H9 (cell line): Measurements from ENCODE around the gene TBC1D8. TPM values are rescaled to one million over a fixed set of nuclear protein-coding genes. Genes with fewer than 3 reads are reported as not detected.
A peak's percentile ranks its signal among the peaks of the same experiment; 100 is the strongest.

ENCODE experiments used
- DNase-seq: peaks from one replicate; pipeline ENCODE4 v3.0.0-alpha.2; 2017
- H2AFZ ChIP-seq: one replicate; pipeline ENCODE4 v1.6.1; 2013; ENCODE audit warnings: mild to moderate bottlenecking, low read length, control low read depth, moderate library complexity
- H2AK5ac ChIP-seq: 2 replicates; pipeline ENCODE4 v1.6.1; 2013; ENCODE audit warnings: low read length, control low read depth, mixed read lengths; ENCODE audit not compliant: insufficient read length
- H2BK120ac ChIP-seq: one replicate; pipeline ENCODE4 v1.6.1; 2013; ENCODE audit warnings: low read depth, mild to moderate bottlenecking, low read length, control low read depth, inconsistent platforms; ENCODE audit not compliant: poor library complexity, severe bottlenecking
- H2BK12ac ChIP-seq: 2 replicates; pipeline ENCODE4 v1.6.1; 2013; ENCODE audit warnings: low read length, control low read depth, mixed read lengths, low read depth; ENCODE audit not compliant: insufficient read length
- H2BK15ac ChIP-seq: 2 replicates; pipeline ENCODE4 v1.6.1; 2013; ENCODE audit warnings: low read depth, low read length, control low read depth
- H2BK20ac ChIP-seq: one replicate; pipeline ENCODE4 v1.6.1; 2013; ENCODE audit warnings: low read depth, mild to moderate bottlenecking, low read length, control low read depth, inconsistent platforms; ENCODE audit not compliant: poor library complexity, severe bottlenecking
- H2BK5ac ChIP-seq: 2 replicates; pipeline ENCODE4 v1.6.1; 2013; ENCODE audit warnings: low read length, control low read depth, mixed read lengths; ENCODE audit not compliant: insufficient read length
- H3K14ac ChIP-seq: 2 replicates; pipeline ENCODE4 v1.6.1; 2013; ENCODE audit warnings: low read length, control low read depth; ENCODE audit not compliant: insufficient read depth
- H3K18ac ChIP-seq: 2 replicates; pipeline ENCODE4 v1.6.1; 2013; ENCODE audit warnings: low read depth, mild to moderate bottlenecking, mixed read lengths, low read length, control low read depth; ENCODE audit not compliant: insufficient read length
- H3K23ac ChIP-seq: 2 replicates; pipeline ENCODE4 v1.6.1; 2013; ENCODE audit warnings: low read length, control low read depth, mixed read lengths, low read depth; ENCODE audit not compliant: insufficient read length
- H3K23me2 ChIP-seq: 2 replicates; pipeline ENCODE4 v1.6.1; 2013; ENCODE audit warnings: low read depth, mild to moderate bottlenecking, mixed read lengths, low read length, control low read depth; ENCODE audit not compliant: insufficient read length, poor library complexity, severe bottlenecking
- H3K27ac ChIP-seq: 2 replicates; pipeline ENCODE4 v1.5.1; 2013; ENCODE audit warnings: low read length, control low read depth, mixed read lengths, low read depth; ENCODE audit not compliant: insufficient read length
- H3K27me3 ChIP-seq: 2 replicates; pipeline ENCODE4 v1.6.1; 2013; ENCODE audit warnings: low read length, control low read depth, inconsistent platforms; ENCODE audit not compliant: insufficient read depth
- H3K4ac ChIP-seq: 2 replicates; pipeline ENCODE4 v1.6.1; 2013; ENCODE audit warnings: low read depth, mild to moderate bottlenecking, control low read depth, inconsistent platforms, low read length, moderate library complexity
- H3K4me1 ChIP-seq: 2 replicates; pipeline ENCODE4 v1.6.1; 2013; ENCODE audit warnings: low read length, control low read depth, inconsistent platforms; ENCODE audit not compliant: insufficient read depth
- H3K4me2 ChIP-seq: 2 replicates; pipeline ENCODE4 v1.6.1; 2013; ENCODE audit warnings: low read length, control low read depth, mixed read lengths; ENCODE audit not compliant: insufficient read length, insufficient read depth
- H3K56ac ChIP-seq: 2 replicates; pipeline ENCODE4 v1.6.1; 2013; ENCODE audit warnings: low read depth, mild to moderate bottlenecking, mixed read lengths, low read length, control low read depth; ENCODE audit not compliant: insufficient read length
- H3K79me1 ChIP-seq: 2 replicates; pipeline ENCODE4 v1.6.1; 2013; ENCODE audit warnings: low read depth, mild to moderate bottlenecking, moderate library complexity, low read length, control low read depth, inconsistent platforms; ENCODE audit not compliant: insufficient read depth, poor library complexity, severe bottlenecking
- H3K79me2 ChIP-seq: 2 replicates; pipeline ENCODE4 v1.6.1; 2013; ENCODE audit warnings: low read length, control low read depth, inconsistent platforms; ENCODE audit not compliant: insufficient read depth
- H3K9ac ChIP-seq: 2 replicates; pipeline ENCODE4 v1.6.1; 2013; ENCODE audit warnings: low read length, control low read depth, mixed read lengths; ENCODE audit not compliant: insufficient read length; ENCODE audit errors: extremely low read depth
- H3K9me3 ChIP-seq: one replicate; pipeline ENCODE4 v1.6.1; 2013; ENCODE audit warnings: low read depth, low read length, inconsistent platforms; ENCODE audit not compliant: control insufficient read depth
- H3T11ph ChIP-seq: one replicate; pipeline ENCODE4 v1.6.1; 2013; ENCODE audit warnings: mild to moderate bottlenecking, low read length, control low read depth, inconsistent platforms
- H4K20me1 ChIP-seq: one replicate; pipeline ENCODE4 v1.6.1; 2013; ENCODE audit not compliant: control insufficient read depth, insufficient read length, insufficient read depth
- H4K5ac ChIP-seq: 2 replicates; pipeline ENCODE4 v1.6.1; 2013; ENCODE audit warnings: low read depth, mild to moderate bottlenecking, mixed read lengths, low read length, control low read depth; ENCODE audit not compliant: insufficient read length
- H4K8ac ChIP-seq: replicated peaks from 2 replicates; pipeline ENCODE4 v1.6.1; 2013; ENCODE audit warnings: low read length, control low read depth, mixed read lengths, low read depth; ENCODE audit not compliant: insufficient read length
- H4K91ac ChIP-seq: 2 replicates; pipeline ENCODE4 v1.6.1; 2013; ENCODE audit warnings: low read depth, mild to moderate bottlenecking, moderate library complexity, mixed read lengths, low read length, control low read depth; ENCODE audit not compliant: insufficient read length
- H3K27ac Mint-ChIP-seq, 3 experiments: 2 replicates in 2 of 3; 3 replicates in 1 of 3; pipeline ENCODE4 v1.8.0; 2020 to 2021; ENCODE audit warnings: mixed read lengths in 3 of 3, mild to moderate bottlenecking in 1 of 3, moderate library complexity in 1 of 3
- H3K27me3 Mint-ChIP-seq: 2 replicates; pipeline ENCODE4 v1.8.0; 2021; ENCODE audit warnings: low read depth, mild to moderate bottlenecking, moderate library complexity, mixed read lengths
- H3K36me3 Mint-ChIP-seq, 3 experiments: 2 replicates in 2 of 3; 3 replicates in 1 of 3; pipeline ENCODE4 v1.8.0; 2020 to 2021; ENCODE audit warnings: low read depth in 3 of 3, mixed read lengths in 3 of 3; ENCODE audit not compliant: insufficient read depth in 1 of 3
- H3K4me1 Mint-ChIP-seq, 2 experiments: 2 replicates each; pipeline ENCODE4 v1.8.0; 2020; ENCODE audit warnings: mixed read lengths in 2 of 2
- H3K4me3 Mint-ChIP-seq, 2 experiments: 2 replicates in 1 of 2; 3 replicates in 1 of 2; pipeline ENCODE4 v1.8.0; 2020 to 2021; ENCODE audit warnings: mild to moderate bottlenecking in 2 of 2, mixed read lengths in 2 of 2, moderate library complexity in 1 of 2
- H3K9me3 Mint-ChIP-seq, 2 experiments: 2 replicates in 1 of 2; 3 replicates in 1 of 2; pipeline ENCODE4 v1.8.0; 2020; ENCODE audit warnings: mild to moderate bottlenecking in 2 of 2, mixed read lengths in 2 of 2, moderate library complexity in 1 of 2
- WGBS: extraction: QIAGEN DNeasy Blood & Tissue Kit; methylation state at CpG from one replicate; pipeline ENCODE4 v1.1.7; 2013; ENCODE audit warnings: missing lambda C conversion rate, low lambda C conversion rate, mixed read lengths; ENCODE audit not compliant: insufficient read length; ENCODE audit errors: extremely low coverage; 5-methylcytosine and 5-hydroxymethylcytosine counted together
- total RNA-seq: library from RNA; stranded (reverse); gene quantifications from 2 replicates; pipeline ENCODE4 v1.2.1, GENCODE V29; 2021
- TF ChIP-seq, protein P1 (sequence below): fragments of 200-600 bp; sonication (generic); conservative IDR thresholded peaks from 3 replicates; pipeline ENCODE4 v1.8.0; 2021; ENCODE audit warnings: antibody characterized with exemption, mild to moderate bottlenecking

The TBC1D8 gene
- total RNA-seq, 1 experiment from 2014 or later, result 16.6 TPM

DNA sequence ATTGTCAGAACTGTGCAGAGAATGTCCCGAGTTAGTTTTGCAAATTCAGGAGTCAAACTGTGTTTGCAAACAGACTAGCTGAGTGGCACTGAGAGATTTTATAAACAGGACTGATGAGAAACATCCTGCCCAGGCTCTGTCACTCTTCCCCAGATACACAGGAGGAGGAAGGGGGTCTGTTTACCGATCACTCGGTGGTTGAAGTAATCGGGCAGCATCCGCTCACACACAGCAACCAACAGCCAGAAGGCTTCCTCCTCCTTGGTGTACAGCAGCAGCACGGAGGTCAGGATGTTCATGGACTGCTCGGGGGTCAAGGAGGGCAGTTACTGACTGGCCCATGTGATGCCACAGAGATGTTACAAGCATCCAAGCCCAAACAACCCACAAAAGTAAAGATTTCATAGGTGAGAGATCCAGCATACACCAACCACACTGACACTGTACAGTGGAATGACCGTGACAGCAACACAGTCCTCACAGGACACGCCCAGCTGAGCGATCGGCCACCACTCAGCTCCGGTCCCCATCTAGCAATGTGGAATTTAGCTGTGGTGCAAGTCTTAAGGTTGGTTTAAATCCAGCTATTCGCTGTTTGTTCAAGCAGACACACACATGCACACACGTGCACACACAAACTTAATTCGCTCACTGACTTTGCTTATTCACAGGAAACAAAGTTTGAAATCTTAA, 119.0 kb downstream of the TBC1D8 start:
- H4K91ac ChIP-seq, result no peak overlapping the region
- no peak overlapping the region for H2BK120ac ChIP-seq
- H3K23ac ChIP-seq, result no peak overlapping the region
- H3K9me3 Mint-ChIP-seq, result peaks cover 0 to 6% of the 10 kb centered on the region in 2 experiments; a peak in 1 of 5 replicates
- H3K27ac Mint-ChIP-seq, result peak overlapping the region in 2 of 3 experiments; percentile 13 to 53; a peak in 2 of 7 replicates
- no peak overlapping the region for H2BK20ac ChIP-seq
- H2BK12ac ChIP-seq, result no peak overlapping the region
- H3K4ac ChIP-seq, result no peak overlapping the region
- H3K56ac ChIP-seq, result no peak overlapping the region
- H3K27ac ChIP-seq, result no peak overlapping the region
- H4K5ac ChIP-seq, result no peak overlapping the region
- H3K18ac ChIP-seq, result no peak overlapping the region
- no peaks in the 10 kb centered on the region for H3K23me2 ChIP-seq
- H3K4me1 Mint-ChIP-seq, result no peaks in the 10 kb centered on the region
- H3K27me3 ChIP-seq, result no peaks in the 10 kb centered on the region
- H2BK15ac ChIP-seq, result no peak overlapping the region
- H3K36me3 Mint-ChIP-seq, result peaks cover 15 to 47% (median 43%) of the 10 kb centered on the region in 3 experiments
- H3K9me3 ChIP-seq, result no peaks in the 10 kb centered on the region
- no peak overlapping the region for H3K4me2 ChIP-seq
- no peak overlapping the region for H2AK5ac ChIP-seq
- H3T11ph ChIP-seq, result no peak overlapping the region
- H3K4me1 ChIP-seq, result no peaks in the 10 kb centered on the region
- H2AFZ ChIP-seq, result no peak overlapping the region
- H3K4me3 Mint-ChIP-seq, result no peak overlapping the region
- no peak overlapping the region for H4K8ac ChIP-seq
- H3K14ac ChIP-seq, result no peak overlapping the region
- TF ChIP-seq, protein P1, sequence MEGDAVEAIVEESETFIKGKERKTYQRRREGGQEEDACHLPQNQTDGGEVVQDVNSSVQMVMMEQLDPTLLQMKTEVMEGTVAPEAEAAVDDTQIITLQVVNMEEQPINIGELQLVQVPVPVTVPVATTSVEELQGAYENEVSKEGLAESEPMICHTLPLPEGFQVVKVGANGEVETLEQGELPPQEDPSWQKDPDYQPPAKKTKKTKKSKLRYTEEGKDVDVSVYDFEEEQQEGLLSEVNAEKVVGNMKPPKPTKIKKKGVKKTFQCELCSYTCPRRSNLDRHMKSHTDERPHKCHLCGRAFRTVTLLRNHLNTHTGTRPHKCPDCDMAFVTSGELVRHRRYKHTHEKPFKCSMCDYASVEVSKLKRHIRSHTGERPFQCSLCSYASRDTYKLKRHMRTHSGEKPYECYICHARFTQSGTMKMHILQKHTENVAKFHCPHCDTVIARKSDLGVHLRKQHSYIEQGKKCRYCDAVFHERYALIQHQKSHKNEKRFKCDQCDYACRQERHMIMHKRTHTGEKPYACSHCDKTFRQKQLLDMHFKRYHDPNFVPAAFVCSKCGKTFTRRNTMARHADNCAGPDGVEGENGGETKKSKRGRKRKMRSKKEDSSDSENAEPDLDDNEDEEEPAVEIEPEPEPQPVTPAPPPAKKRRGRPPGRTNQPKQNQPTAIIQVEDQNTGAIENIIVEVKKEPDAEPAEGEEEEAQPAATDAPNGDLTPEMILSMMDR, result no peak
- no CpG with 5 or more reads among the region's 15 CpGs for WGBS
- H3K79me1 ChIP-seq, result no peaks in the 10 kb centered on the region
- H3K27me3 Mint-ChIP-seq, result no peaks in the 10 kb centered on the region
- H3K79me2 ChIP-seq, result no peaks in the 10 kb centered on the region
- no peak overlapping the region for H2BK5ac ChIP-seq
- H3K9ac ChIP-seq, result no peak overlapping the region
- DNase-seq, result no peak
- no peaks in the 10 kb centered on the region for H4K20me1 ChIP-seq
